Omental fat pad (tissue), 4 donors: ENCODE results near the gene ZNF394. TPM values are rescaled to one million over a fixed set of nuclear protein-coding genes. Genes with fewer than 3 reads are reported as not detected.

Source experiments
- ATAC-seq: fragments of 150-250 bp; one replicate; pipeline ENCODE4 v1.9.1; 2016; ENCODE audit warnings: mild to moderate bottlenecking, moderate library complexity; ENCODE audit not compliant: low FRiP score
- DNase-seq: peaks from one replicate; pipeline ENCODE4 v3.0.0-alpha.2; 2019; ENCODE audit warnings: low spot score
- CTCF ChIP-seq, 3 donors: fragments of 450-650 bp; IDR thresholded peaks; one replicate each; pipeline ENCODE4 v1.5.1; 2016 to 2017; ENCODE audit warnings: antibody characterized with exemption in 3 of 3, mild to moderate bottlenecking in 3 of 3, moderate library complexity in 2 of 3
- total RNA-seq, 4 donors: library from RNA; depleted of rRNA; stranded (reverse); fragments of >200 nt; gene quantifications; one replicate each; pipeline ENCODE4 v1.1.0, GENCODE V29; 2016

Gene ZNF394
- total RNA-seq, 4 donors from 2014 or later: 23.7 to 46.7 (median 35.6) TPM

GRCh38 chr7:99472561-99473314 is 27.3 kb downstream of the ZNF394 start, which contains the start of gene ZNF789:
Gene ZNF789 (plus strand): TSS chr7:99472890. CDS start chr7:99476457, 3,567 bp downstream.
- no peak for TF ChIP-seq CTCF (IDR thresholded peaks at IDR 0.05)
- DNase-seq: peak; percentile 98
- ATAC-seq: peak; percentile 100

GRCh38 chr7:99469381-99470065 is 30.6 kb downstream of the ZNF394 start:
- ATAC-seq: no peak
- no peak for DNase-seq
- no peak for TF ChIP-seq CTCF (IDR thresholded peaks at IDR 0.05)

GRCh38 chr7:99468336-99468918 is 31.7 kb downstream of the ZNF394 start:
- DNase-seq (no peak), ATAC-seq (no peak)
- no peak for TF ChIP-seq CTCF (IDR thresholded peaks at IDR 0.05)

GRCh38 chr7:99465421-99465768 is 34.7 kb downstream of the ZNF394 start:
- TF ChIP-seq CTCF (IDR thresholded peaks at IDR 0.05): no peak
- ATAC-seq (peak; percentile 20), DNase-seq (no peak)

GRCh38 chr7:99461221-99461620 is 38.9 kb downstream of the ZNF394 start:
- no peak for DNase-seq
- no peak for ATAC-seq
- TF ChIP-seq CTCF (IDR thresholded peaks at IDR 0.05): no peak

GRCh38 chr7:99460651-99461050 is 39.4 kb downstream of the ZNF394 start:
- no peak for DNase-seq
- TF ChIP-seq CTCF (IDR thresholded peaks at IDR 0.05): no peak
- ATAC-seq: no peak
